Kidney epithelial cell (primary cell): ENCODE results near the gene SLC15A3. TPM values are rescaled to one million over a fixed set of nuclear protein-coding genes. Genes with fewer than 3 reads are reported as not detected.

Experiments used
- DNase-seq: peaks from one replicate; pipeline ENCODE4 v3.0.0-alpha.2; 2010; ENCODE audit warnings: low read depth
- H3K27me3 ChIP-seq: 2 replicates; pipeline ENCODE4 v1.6.0; 2011; ENCODE audit warnings: low read length; ENCODE audit not compliant: control insufficient read depth, insufficient read depth
- H3K36me3 ChIP-seq: 2 replicates; pipeline ENCODE4 v1.5.1; 2011; ENCODE audit warnings: low read length; ENCODE audit not compliant: control insufficient read depth, insufficient read depth
- H3K4me3 ChIP-seq: 2 replicates; pipeline ENCODE4 v1.5.1; 2011; ENCODE audit warnings: low read depth, mild to moderate bottlenecking, control low read depth, low read length
- CTCF ChIP-seq: IDR thresholded peaks from 2 replicates; pipeline ENCODE4 v1.5.1; 2011; ENCODE audit warnings: mild to moderate bottlenecking, moderate library complexity, low read length, control low read depth, inconsistent platforms; ENCODE audit not compliant: insufficient read depth, poor library complexity, severe bottlenecking
- total RNA-seq: library from RNA; depleted of rRNA; stranded (reverse); fragments of >200 nt; gene quantifications from 2 replicates; pipeline ENCODE4 v1.2.3, GENCODE V29; 2015

SLC15A3 gene
- total RNA-seq, 1 donor from 2014 or later, result 2.4 TPM

GRCh38 chr11:60966890-60967289 lies 14.9 kb upstream of the SLC15A3 start:
- Histone ChIP-seq H3K4me3 (no peak overlapping the region), H3K36me3 (no peaks in the 10 kb centered on the region), H3K27me3 (no peaks in the 10 kb centered on the region)
- TF ChIP-seq CTCF, result no peak
- no peak for DNase-seq

GRCh38 chr11:60964801-60965200 lies 12.8 kb upstream of the SLC15A3 start:
- no peak for DNase-seq
- no peak for TF ChIP-seq CTCF
- H3K27me3 ChIP-seq, result no peaks in the 10 kb centered on the region

GRCh38 chr11:60960405-60960804 lies 8.4 kb upstream of the SLC15A3 start:
- Histone ChIP-seq H3K4me3 (no peak overlapping the region), H3K27me3 (no peaks in the 10 kb centered on the region), H3K36me3 (no peaks in the 10 kb centered on the region)
- TF ChIP-seq CTCF, result no peak
- no peak for DNase-seq

More at GRCh38 chr11:60964801-60965200, 12.8 kb upstream of the SLC15A3 start:
- H3K36me3 ChIP-seq, result no peaks in the 10 kb centered on the region
- H3K4me3 ChIP-seq, result no peak overlapping the region

- DNase-seq, result no peak
- H3K4me3 ChIP-seq, result no peak overlapping the region
- H3K36me3 ChIP-seq, result no peaks in the 10 kb centered on the region
Observed at GRCh38 chr11:60959431-60959830, 7.5 kb upstream of the SLC15A3 start.

GRCh38 chr11:60957188-60957587 lies 5.2 kb upstream of the SLC15A3 start:
- no peak overlapping the region for H3K4me3 ChIP-seq
- no peaks in the 10 kb centered on the region for H3K36me3 ChIP-seq
- peaks cover 3% of the 10 kb centered on the region for H3K27me3 ChIP-seq
- no peak for DNase-seq
- no peak for TF ChIP-seq CTCF

More at GRCh38 chr11:60959431-60959830, 7.5 kb upstream of the SLC15A3 start:
- no peak for TF ChIP-seq CTCF
- no peaks in the 10 kb centered on the region for H3K27me3 ChIP-seq

- Histone ChIP-seq H3K27me3 (peaks cover 19% of the 10 kb centered on the region), H3K36me3 (no peaks in the 10 kb centered on the region), H3K4me3 (no peak overlapping the region)
- DNase-seq, result no peak
- TF ChIP-seq CTCF, result no peak
Observed at GRCh38 chr11:60955571-60955970, 3.6 kb upstream of the SLC15A3 start.
